IPS DF 19.7 (cell line): ENCODE data around the gene ANKS1A.

Experiments used
- DNase-seq: peaks from one replicate; pipeline ENCODE4 v3.0.0-alpha.2; 2013; ENCODE audit warnings: low read depth, low spot score

ANKS1A gene

DNA sequence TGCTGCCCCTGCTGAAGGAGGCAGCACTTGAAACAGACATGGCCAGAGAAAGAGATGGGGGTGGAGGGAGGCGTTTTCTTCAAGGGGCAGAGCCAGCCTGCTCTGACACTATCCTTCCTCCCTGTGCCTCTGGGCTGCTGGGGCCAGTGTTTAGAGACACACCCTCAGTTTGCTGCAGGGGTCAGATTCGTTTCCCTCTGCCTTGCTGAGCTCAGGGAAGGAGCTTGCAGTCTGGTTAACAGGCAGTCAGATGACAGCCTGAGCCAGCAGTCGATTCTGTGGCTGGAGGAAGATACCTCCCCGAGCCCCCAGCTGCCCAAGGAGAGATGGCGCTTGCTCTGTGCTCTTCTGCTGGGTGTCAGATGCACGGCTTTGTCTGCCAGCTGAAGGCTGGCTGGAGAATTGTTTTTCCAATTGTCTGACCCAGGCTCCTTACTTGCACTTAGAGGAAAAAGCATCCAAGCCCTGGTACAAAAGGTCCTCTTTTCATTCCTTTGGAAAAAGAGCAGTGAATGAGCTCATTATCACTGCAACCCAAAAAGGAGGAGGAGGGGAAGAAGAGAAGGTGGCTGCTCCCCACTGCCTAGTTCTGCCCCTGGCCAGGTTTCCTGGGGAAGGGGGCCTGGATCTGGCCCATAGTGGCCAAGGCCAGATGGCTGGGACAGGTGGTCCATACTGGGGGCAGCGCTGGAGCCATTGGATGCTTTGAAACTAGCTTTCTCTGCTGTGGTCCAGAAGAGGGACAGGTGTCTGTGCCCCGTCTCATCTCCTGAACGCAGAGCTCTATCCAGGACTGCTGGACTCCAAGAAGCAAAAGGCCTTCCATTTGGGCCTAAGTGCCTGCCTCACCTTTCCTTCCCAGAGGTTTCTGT, 163.9 kb downstream of the ANKS1A start:
- DNase-seq = no peak

DNA sequence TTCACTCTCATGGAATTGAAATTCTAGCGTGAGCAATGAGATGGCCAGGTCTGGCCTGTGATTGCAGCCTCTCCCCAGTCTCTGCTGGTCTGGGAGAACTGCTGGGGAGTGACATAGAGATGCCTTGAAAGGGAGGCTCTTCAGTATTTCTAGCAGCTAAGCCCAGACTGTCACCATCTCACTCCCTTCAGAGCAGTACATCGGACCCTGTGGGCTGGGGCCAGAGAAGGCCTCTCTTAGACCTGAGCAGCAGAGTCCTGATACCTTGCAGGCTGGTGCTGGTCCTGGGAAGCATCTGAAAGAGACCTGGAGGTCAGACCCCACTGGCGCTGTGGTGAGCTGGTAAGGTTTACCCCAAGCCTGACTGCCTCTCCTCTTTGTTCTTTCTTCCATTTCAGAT, 164.6 kb downstream of the ANKS1A start:
- DNase-seq = no peak

DNA sequence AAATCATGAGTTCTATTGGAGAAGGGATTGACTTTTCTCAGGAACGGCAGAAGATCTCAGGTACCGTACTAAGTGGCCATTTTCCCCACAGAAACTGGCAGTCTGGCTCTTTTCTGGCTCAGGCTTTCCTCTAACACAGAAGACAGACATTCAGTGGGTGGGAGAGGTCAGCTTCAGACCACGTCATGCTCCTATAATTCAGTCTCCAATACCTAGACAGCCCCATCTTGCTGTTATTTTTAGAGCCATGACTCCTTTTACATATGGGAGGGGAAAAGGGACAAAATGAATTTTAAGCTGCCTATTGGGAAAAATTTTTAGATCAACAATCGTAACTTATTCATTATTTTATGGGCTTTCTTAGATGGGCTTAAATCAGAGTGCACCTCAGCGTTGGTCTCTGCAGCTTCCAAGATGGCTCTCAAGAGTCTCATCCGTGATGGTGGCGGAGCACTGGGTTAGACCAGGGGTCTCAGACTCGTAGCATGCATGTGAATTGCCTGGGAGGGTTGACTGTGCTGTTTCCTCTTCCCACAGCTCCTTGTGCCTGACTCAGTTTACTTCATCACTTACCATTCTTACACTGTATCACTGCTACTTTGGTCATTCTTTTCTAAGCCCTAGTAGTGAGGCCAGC, 165.2 kb downstream of the ANKS1A start:
- DNase-seq = no peak

DNA sequence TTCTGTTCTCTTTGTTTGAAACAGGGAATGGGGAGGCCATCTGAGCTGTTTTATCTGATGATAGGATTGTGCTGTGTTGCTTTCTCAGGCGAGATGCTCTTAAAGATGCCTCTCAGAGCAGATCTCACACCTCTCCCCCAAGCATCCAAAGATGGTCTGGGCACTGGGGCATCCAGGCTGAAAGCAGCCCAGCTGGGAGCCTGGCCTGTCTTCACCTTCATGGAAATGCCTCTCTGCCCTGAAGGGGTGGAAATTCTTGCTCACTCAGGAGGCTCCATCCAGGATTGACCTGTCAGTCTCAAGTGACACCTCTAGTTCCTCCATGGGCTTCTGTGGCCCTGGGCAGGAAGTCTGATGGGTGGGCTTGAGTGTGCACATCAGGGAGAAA, 165.7 kb downstream of the ANKS1A start:
- no peak for DNase-seq

DNA sequence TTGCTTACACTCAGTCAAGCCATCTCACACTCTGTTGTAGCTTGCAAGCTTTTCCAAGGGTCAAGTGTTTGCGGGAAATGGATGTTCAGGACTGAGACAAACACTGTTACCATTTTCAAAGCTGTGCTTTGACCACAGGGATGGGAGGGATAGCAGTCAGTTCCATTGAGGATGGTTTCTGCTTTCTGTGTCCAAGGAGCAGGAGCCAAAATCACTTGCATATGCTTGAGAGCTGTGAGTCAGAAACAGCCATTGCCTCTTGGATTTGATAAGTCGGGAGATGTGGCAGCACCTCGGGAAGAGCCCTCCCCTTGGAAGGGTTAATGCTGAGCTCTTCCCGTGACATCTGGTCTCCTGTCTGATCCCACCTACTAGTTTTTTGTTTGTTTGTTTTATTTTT, 166.8 kb downstream of the ANKS1A start:
- DNase-seq = no peak

DNA sequence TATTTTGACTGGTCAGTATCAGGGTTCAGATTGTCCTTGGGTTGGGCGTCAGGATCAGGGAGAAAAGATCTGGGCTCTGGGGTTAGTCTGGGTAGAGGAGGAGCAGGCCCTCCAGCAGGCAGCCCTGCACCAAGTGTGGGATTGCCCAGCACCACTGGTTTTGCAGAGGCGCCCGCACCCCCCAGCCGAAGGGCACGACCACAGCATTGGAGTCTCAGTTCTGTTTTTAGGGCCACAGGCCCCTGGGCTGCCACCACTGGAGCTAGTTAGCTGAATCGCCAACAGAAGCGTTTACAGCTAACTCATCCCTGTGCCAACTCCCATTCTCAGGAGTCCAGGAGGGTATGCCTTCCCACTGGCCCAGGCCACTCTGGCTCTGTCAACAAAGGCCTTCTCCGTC, 167.9 kb downstream of the ANKS1A start:
- no peak for DNase-seq

DNA sequence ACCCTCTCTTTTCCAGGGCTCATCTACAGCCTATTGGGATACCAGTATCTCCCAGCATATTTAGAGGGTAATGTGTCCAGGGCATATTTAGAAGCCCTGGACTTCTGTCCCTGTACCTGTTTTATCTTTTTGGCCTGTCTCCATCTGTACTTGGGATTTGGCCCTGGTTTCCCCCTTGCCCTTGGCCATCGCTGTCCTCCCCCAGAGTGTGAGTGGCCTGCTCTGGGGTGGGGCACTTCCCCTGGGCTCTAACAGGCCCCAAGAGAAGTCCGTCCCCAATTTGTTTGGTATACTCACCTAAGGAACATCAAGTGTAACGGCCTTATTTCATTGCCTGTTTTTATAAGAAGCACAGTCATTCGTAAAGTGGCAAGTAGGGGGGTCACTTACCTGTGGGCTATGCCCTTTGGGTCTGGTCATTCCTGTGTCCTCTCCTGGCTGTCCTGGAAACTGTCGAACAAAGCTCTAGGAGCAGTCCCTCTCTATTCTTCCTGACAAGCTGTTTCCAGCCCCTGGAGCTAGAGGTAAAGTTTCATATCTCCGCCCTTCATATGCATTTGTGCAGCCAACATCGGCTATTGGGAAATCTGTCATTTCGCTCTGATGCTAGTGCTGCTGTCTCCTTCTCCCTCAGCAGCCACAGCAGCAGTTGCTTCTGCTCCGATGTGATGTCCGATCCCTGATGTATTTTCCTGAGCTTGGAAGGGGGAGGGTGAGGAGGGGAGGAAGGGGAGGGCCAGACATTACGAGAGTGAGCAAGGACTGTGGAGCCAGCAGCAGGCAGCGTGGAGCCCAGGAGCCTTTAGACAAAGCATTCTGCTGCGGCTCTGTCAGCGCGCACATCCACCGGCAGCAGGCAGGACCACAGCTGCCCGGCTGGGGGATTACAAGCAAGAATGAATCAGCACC, 168.6 kb downstream of the ANKS1A start:
- DNase-seq = no peak

DNA sequence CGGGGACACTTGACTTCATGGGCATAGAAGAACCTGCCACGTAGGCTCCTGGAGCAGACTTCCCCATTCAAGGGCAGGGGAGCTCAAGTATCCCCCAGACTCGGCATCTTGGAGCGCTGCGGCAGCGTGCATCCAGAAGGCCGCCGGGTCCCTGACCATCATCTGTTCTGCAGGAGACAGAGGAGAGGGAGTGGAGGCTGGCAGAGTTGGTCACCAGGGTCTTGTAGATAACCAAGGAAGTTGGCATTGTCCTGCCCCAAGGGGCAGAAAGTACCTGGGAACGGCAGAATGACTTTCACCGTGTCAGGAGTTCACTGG, 169.3 kb downstream of the ANKS1A start:
- no peak for DNase-seq

DNA sequence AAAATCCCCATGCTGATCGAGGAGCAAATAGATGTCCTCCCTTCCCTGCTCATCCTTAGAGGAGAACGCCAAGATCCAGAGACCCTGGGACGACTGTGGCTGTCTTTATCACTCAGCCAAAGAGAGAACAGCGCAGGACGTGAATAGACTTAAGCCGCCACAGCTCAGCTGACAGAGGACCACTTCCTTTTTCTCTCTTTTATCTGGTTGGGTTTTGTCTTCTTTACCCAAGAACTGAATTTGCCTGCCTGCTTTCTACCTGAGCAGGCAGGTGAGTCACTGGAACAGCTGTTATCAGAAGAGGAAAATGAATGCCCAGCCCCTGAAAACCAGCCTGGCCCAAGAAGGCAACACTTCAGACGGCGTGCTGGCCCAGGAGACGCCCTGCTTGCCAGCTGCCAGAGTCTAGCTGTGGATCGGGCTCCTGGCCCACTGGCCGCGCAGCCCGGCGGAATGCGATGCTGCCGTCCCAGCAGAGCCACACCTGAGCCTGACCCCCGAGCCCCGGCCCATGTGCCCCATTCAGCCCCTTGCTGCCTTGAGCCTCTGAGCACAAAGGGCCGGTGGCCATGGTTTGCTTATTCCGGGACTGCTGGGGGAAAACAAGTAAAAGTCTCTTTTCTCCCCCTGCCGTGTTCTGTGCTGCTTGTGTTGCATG, 169.9 kb downstream of the ANKS1A start:
- no peak for DNase-seq

DNA sequence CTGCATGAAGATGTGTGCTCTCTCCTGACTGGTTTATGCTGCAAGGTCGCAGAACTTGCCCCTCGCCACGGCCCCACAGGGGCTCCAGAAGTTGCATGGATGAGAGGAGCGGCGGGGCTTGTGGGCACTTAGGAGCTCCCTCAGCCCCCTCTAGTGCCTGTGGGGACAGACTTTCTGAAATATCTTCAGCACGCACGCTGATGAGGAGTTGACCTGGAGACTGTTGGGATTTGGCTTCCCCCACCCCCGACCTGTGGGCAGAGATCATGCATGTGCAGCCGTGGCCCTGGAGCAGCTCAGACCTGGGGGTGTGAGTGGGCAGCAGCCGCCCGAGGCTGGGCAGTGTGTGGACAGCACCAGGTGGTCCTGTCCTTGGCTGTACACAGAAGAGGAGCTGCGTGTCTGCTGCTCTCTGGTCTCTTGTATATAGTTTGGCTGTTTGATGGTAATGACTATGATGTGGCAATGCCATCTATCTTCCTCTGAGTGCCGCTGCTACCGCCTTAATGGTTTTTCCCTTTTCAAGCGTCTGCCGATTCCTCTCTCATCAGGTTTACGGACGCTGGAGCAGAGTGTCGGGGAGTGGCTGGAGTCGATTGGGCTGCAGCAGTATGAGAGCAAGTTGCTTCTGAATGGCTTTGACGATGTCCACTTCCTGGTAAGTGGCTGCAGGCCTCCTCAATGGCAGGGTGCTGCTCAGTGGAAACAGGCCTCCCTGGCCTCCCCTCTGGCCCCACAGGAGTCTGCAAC, 170.7 kb downstream of the ANKS1A start:
- DNase-seq = no peak

DNA sequence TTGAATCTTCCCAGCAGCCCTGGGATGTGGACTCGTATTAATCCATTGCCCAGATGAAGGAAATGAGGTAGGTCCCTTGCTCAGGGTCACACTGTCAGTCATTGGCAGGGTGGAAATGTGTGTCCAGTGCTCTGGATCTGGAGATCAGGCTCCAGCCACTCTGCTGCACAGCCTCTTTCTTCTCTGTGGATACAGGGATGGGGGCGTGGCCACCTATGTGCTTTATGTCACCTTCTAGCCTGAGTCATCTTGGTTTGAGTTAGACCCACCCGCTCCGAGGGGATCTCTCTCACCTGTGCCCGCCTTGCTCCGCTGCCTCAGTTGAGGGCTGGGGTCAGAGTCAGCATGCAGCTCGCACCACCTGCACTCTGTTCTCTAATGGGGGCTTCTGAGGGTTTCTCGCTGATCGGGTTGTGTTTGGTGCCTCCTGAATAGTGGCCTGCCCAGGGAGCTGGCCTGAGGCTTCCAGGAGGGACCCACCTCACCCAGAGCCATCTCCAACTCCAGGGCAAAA, 172.1 kb downstream of the ANKS1A start:
- DNase-seq = no peak

DNA sequence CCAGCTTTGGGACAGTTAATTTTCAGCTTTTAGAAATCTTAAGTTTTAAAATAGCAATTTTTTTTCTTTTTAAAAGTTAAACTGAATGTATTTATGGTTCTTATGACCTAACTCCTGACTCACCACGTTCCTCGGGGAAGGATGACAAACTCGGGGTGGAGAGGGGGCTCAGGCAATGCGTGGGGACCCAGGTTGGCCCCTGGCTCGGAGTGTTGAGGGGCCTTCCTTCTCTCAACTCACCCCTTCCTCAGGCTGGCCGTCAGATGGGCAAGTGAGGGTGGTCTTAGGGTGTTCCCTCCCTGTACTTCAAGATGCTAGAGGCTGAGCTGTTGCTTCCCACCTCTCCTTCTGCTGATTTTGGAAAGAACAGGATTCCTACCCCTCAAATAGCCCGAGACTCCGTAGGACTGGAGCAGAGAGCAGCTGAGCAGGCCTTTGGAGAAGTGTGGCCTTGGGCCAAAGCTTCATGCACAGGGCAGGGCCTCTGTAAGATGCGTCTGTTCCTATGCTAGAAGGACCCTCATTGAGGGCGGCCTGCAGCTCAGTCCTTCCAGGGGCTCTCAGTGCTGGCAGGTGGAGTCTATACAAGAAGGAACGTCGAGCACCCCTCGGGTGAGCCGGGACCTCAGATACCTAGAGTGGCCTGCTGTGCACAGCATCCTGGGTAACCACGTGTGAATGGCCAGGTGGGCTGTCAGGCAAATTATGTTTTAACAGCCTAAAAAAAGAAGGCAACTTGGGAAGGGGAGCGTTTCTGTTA, 172.8 kb downstream of the ANKS1A start:
- no peak for DNase-seq

DNA sequence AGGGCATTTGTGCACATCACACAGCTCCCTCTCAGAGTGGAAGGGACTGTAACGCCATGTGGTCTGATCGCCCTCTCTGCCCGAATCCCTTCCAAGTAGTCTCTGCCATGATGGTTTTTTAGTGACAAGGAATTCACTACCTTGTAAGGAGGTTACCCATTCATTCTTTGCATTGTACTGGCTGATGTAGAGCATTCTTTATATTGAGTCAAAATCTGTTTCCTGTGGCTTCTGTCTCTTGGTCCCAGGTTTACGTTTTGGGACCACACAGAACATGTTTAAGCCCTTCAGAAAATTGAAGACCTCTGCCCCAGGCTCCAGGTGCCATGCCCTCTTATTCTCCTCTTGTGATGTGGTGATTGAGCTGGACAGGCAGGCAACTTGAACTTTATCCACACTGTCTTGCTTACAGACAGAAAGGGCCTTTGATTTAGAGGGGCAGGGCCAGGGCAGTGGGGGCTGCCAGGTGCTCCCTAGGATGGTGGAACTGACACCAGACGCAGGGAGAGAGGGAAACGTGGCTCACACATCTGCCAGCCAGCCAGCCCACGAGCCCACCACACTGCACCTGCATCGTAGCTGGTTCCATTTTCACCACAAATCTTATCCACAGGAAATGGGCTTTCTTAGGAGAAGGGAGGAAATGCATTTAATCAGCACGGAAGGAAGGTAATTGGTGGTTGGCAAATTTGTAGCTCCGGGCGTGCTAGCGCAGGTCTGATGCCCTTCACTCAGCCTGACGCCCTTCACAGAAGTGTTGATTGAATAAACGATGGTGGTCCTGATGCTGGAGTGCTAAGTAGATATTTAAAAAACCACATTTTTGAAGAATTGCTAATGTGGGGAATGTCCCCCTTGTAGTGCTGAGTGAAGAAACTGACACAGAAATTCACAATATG, 173.9 kb downstream of the ANKS1A start:
- DNase-seq = no peak

DNA sequence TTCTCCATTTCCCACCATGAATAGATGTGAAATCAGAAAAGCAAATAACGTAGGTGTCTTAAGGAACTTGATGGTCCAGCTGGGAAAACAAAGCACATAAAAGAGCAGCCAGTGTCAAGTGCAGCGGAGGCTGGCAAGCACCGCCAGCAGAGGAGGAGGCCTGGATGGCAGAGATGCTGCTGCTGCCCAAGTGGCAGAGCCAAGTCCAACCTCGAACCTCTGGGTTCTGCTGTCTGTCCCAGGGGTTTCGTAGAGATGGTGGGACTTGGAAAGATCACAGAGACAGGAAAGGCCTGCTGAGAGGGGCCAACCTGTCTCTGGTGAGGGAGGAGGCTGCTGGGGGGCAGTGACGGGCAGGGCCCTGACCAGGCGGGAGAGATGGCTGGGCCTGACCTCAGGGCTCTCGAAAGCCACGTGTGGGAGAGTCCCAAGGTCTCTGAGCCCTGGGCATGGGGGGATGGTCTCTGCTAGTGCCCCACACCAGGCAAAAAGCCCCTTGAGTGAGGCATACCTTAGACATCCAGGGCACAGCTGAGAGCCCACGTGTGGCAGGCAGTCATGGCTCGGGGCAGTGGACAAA, 174.7 kb downstream of the ANKS1A start:
- no peak for DNase-seq

DNA sequence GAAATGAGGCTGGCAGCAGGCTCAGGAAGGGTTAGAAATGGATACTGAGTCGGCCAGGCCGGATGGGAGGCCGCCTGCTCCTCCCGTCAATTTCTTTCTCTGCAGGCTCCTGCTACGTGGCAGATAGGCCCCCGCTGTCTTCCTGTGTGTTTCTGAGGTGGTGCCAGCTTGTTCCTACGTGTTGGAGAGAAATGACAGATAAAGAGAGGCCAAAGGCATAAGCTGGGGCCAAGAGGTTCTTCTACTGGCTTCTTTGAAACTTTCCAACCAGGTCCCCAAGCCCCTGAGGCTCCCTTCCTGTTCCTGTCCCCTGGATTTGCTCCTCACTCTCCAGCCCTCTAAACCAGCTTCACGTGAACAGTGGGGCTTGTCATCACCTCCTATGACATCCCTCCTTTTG, 175.2 kb downstream of the ANKS1A start:
- DNase-seq = no peak

DNA sequence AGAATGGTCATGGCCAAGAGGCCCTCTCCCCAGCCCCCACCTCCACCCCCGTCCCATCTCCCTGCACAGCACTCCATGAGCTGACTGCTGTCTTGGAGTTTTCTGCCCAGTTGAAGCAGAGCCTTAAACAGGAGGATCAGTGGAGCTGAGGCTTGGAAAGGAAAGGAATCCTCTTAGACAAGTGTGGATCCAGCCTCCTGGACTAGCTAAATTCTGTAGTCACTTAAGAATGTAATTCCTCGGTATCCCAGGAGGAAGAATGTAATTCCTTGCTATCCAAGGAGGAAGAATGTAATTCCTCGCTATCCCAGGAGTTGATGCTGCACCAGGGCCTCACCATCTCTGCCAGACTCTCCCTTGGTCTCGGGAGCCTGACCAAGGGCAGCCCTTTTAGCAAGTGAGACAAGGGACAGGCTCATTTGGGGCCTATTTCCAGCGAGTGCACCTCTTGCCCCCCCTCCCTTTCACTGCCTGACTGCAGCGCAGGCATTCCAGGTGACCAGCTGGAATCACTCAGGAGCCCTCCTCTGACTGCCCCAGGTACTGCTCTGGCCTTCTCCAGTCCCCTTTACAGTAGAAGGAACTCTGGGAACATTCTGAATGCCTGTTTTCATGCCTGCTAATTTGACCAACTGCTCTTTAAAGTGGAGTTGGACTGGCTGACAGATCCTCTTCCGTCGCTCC, 175.8 kb downstream of the ANKS1A start:
- DNase-seq = no peak

DNA sequence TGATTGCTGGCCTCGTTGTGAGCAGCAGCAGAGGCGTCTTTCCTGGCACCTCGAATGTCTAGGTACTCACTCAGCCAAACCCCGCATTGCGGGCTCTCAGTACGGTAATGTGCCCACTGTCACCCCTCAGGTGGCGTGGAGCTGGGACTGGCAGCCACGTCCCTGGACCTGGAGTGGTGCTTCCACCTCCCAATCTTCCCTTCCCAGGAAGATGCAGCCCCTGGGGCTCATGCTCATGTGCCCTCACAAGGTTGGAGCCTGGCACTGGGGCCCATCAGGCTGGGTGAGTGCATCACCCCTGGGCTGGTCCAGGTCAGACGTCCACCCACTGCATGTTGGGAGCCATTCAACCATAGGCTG, 176.4 kb downstream of the ANKS1A start:
- DNase-seq = no peak

DNA sequence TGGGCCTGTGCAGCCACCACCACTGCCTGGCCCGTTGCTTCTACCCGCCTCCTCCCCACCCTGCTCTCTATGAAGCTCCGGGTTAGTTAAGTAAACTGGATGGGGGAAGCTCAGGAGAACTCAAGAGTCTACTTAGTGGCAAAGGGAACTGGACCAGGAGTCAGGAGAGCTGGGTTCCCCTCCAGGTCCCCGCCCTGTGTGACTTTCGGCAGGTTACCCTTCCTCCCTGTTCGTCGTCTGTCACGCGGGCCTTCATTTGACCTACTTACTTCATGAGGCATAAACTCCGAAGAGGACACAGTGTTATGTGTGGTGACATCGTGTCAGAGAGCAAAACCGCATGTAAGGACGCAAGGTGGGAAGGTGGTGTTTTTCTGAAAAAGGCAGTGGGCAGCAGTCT, 176.8 kb downstream of the ANKS1A start:
- no peak for DNase-seq
